HG02852 (cell line): ENCODE data around the gene TBL1Y.
"Not testable (repeated sequence)": the region's sequence is repeated elsewhere in the genome, so short reads cannot be mapped to it uniquely, and the experiment has no call there.

Source experiments
- ATAC-seq: cut with Tn5 transposase; IDR thresholded peaks from one replicate; pipeline ENCODE4 v1.9.1; 2021; ENCODE audit warnings: mild to moderate bottlenecking, moderate library complexity; ENCODE audit not compliant: unreplicated experiment

Gene TBL1Y

DNA sequence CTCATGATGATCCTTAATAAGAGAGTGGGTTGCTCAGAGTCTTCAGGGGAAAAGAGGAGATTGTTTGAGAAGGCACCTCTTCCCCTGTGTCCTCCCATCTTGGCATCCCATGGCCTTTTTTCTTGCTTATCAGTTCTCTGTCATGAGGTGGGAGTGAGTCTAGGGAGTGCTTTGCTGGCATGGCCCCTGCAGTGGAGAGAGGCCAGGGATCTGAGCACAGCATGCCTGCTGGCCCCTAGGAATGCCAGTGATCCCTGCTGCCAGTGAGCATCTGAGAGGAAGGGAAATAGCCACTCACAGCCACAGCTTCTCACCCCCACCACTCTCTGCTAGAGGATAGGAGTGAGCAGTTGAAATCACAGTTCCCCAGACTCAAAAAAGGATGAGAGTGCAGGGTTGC, 168.2 kb downstream of the TBL1Y start:
- ATAC-seq, result no peak

DNA sequence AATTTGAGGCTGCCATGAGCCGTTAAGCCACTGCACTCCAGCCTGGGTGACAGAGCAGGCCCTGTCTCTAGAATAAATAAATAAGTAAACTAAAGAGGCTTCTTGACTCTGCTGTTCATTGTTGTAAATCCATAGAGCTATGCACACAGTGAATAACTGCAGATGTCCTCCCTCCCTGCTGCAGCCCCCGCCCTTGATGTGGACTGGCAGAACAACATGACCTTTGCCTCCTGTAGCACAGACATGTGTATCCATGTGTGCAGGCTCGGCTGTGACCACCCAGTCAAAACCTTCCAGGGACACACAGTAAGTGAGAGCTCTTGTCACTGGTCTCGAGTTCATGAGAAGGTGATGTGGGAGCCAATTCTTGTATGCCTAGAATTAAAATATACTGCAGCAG, 170.1 kb downstream of the TBL1Y start:
- ATAC-seq, result not testable (repeated sequence)

DNA sequence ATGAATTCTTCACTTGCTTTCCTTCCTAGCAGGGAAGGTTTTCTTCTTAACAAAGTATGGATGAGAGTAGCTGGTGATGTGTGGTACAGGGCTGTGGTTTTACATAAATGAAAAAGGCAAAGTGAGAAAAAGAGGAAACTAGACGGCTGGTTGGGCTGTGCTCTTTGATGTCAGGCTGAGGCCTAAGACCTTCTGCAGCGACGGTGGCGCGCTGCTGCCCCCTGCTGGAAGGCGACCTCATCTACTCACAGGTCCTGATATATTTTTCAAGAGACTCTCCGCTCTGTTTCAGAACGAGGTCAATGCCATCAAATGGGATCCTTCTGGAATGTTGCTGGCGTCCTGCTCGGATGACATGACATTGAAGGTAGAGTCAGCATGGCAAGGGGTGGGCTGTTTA, 175.1 kb downstream of the TBL1Y start:
- ATAC-seq, result no peak

DNA sequence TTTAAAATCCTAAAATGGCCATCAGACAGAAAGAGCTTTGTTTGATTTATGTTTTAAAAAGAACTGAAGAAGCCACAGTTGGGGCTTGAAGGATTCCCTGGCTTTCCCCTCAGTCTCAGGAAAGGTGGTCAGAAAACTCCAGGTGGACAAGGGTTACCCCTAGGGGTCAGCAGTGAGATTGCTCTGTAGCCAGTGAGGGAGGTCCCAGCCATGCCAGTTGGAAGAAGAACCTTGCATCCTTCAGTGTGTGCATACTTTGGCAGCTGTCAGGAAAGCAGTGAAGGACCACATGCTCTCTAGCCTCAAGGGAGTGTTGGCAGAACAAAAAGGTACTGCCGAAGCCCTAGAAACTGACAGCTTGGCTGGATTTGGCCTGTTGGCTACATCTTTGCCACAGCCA, 182.3 kb downstream of the TBL1Y start:
- ATAC-seq, result no peak

DNA sequence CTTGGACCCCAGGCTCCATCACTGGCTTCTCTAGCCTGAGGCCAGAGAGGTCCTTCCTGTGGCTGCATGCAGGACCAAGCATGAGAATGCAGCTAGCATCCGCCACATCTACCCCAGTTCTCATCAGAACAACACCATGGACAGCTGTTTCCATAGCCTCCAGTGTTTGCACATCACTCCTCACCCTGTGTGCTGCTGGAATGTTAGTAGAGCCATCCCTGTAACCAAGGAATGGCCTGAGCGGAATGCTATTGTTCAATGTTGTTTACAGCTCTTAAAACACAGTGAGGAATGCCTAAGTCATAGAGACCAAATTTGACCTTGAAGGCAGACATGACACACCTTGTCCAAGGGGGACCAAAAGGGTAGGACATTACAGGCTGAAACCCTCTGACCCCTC, 183.9 kb downstream of the TBL1Y start:
- no peak for ATAC-seq

DNA sequence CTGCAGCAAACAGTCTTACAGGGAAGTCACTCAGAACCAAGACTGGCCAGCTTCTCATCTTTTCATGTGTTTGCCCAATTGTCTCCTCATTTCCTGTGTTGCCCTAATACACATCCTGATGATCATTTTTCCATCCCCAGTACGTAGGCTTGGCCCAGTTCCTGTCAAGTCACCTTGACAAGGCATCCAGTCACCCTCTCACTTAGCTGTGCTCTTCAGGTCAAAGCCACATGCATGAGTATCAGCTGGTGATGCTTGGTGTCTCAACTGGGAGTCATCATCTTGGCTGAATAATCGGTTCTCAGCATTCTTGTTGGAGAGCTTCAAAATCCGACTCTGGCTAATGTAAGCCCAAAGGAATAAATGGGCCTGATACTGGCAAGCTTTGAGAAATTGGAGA, 186.5 kb downstream of the TBL1Y start:
- no peak for ATAC-seq

DNA sequence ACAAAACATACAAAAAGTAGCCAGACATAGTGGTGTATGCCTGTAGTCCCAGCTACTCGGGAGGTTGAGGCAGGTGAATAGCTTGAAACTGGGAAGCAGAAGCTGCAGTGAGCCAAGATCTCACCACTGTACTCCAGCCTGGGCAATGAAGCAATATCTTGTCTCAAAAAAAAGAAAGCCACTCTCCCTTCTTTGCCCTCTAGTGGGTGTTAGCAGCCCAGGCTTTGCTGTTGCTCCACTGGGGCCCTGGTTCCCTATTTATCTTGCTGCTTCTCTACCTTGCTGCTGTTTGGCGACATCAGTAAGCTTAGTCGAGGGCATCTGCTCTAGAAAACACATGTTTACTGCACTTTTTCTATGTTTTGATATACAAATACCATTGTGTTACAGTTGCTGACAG, 189.2 kb downstream of the TBL1Y start:
- ATAC-seq, result no peak

DNA sequence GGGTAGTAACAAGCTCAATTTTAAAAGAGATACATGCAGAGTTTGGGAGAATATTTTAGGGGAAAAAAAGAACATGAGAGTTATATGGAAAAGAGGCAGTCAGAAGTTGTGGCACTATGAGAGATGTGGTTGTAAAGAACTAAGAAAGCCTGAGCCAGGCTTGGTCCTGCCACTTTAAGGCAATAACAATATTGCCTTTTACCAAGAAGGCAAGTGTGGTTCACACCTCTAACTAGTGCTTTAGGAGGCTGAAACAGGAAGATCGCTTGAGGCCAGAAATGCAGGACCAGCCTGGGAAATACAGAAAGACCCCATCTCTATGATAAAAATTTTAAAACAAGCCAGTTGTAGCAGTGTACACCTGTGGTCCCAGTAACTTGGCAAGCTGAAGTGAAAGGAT, 192.2 kb downstream of the TBL1Y start:
- no peak for ATAC-seq

DNA sequence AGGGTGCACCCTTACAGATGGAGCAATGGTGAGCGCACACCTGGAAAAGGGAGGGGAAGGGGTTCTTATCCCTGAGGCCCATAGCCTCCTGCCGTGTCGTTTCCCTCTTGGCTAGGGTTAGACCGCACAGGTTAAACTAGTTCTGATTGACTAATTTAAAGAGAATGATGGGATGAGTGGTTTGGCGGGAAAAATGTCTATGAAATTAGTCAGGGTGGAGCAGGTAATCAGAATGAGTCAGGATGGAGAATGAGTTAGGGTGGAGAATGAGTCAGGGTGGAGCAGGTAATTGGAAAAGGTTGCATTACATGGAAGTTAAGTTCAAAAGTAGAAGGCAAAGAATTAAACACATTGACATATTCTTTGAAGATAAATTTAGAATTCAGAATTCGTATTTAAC, 196.7 kb downstream of the TBL1Y start:
- no peak for ATAC-seq

DNA sequence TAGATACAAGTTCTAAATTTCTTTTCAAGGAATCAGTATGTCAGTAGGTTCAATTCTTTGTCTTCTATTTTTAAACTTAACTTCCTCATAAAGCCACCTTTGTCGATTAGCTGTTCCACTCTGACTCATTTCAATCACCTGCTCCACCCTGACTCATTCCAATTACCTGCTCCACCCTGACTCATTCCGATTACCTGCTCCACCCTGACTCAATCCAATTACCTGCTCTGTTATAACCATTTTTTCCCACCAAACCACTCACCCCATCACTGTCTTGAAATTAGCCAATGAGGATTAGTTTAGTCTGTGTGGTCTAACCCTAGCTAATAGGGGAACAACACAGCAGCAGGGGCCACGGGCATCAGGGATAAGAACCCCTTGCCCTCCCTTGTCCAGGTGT, 199.6 kb downstream of the TBL1Y start:
- no peak for ATAC-seq

DNA sequence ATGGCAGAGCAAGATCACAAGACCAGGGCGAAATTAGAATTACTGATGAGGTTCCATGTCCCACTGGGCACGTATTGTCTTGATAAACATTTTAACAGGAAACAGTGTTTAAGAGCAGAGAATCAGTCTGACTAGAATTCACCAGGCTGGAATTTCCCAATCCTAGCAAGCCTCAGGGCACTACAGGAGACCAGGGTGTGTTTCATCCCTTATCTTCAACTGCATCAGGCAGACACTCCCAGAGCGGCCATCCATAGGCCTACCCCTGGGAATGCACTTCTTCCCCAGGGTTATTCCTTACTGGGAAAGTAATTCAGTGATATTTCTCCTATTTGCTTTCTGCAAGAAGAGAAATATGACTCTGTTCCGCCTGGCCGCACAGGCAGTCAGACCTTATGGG, 205.4 kb downstream of the TBL1Y start:
- ATAC-seq, result no peak

DNA sequence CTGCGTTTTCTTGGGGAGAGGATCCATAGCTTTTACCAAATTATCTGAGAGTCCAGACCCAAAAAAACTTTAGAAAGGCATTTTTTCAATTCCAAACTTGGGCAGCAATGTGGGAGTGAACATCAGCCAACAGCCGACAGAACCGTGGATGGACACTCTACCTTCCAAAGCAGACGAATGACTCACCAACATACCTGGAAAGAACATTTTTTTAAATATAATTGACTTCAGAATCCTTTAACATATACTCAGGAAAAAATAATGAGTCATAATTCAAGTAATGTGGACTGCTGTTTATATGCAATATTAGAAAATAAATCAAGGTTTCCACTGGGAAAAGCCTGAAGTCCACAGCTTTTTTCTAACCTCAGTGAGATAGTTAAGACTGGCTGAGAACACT, 211.7 kb downstream of the TBL1Y start:
- no peak for ATAC-seq

DNA sequence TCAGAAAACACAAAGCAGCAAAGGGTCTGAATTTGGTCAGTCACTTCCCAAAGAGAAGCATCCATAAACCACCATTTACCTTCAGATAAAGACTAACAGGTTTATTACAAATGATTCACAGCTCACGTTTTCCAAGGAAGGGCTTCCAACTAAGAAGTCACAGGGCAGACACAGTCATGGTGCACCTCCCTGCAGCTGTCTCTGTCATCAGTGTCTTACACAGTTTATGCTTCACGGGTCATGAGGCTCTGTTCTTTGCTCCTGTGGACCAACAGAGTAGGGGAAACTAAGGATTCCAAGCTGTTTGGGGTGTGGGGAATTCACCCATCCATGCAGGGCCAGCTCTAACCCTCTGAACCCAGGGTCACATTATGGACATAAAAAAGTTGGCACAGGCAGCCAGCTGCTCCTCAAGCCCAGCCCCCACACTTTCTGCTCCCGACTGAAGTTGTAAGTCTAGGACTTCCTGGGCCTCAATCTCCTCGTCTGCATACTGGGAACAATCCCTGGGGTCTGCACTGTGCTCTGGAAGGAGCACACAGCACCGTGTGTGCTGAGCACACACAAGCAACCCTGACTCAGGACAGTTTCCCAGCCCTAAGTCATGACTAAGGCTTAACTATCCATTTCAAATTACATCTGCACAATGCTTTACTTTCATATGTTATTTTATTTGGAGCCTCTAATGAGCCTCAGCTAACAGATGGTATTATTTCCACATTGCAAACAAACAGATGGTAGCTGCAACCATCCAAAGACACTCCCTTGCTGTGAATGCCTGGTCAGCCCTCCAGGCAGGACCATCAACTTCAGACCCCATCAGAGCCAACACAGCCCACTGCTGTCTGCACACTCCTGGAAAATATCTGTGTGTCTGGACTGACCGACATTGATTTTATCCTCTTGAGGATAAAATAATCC, 214.9 kb downstream of the TBL1Y start:
- no peak for ATAC-seq

DNA sequence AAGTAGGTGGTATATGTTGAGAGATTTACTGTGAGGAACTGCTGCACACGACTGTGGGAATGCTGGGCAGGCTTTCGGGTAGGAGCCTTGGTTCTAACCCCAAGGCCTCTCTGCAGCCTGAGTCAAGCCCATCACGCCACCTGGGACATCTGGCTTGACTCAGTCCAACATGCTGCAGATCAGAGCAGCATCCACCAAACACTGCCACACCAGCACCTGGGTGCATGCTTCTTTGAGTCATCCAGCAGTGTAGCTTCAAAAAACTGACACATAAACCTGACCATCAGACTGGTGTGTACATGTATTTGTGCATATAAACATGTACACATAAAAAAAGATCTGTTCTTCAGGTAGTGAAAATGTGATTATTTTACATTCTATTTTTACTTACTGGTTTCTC, 217.7 kb downstream of the TBL1Y start:
- ATAC-seq, result no peak
